H9 (cell line): Measurements from ENCODE around the gene SEC61B. TPM values are rescaled to one million over a fixed set of nuclear protein-coding genes. Genes with fewer than 3 reads are reported as not detected.

Source experiments
- DNase-seq: peaks from one replicate; pipeline ENCODE4 v3.0.0-alpha.2; 2017
- H2AFZ ChIP-seq: one replicate; pipeline ENCODE4 v1.6.1; 2013; ENCODE audit warnings: mild to moderate bottlenecking, low read length, control low read depth, moderate library complexity
- H2AK5ac ChIP-seq: 2 replicates; pipeline ENCODE4 v1.6.1; 2013; ENCODE audit warnings: low read length, control low read depth, mixed read lengths; ENCODE audit not compliant: insufficient read length
- H2BK120ac ChIP-seq: one replicate; pipeline ENCODE4 v1.6.1; 2013; ENCODE audit warnings: low read depth, mild to moderate bottlenecking, low read length, control low read depth, inconsistent platforms; ENCODE audit not compliant: poor library complexity, severe bottlenecking
- H2BK12ac ChIP-seq: 2 replicates; pipeline ENCODE4 v1.6.1; 2013; ENCODE audit warnings: low read length, control low read depth, mixed read lengths, low read depth; ENCODE audit not compliant: insufficient read length
- H2BK15ac ChIP-seq: 2 replicates; pipeline ENCODE4 v1.6.1; 2013; ENCODE audit warnings: low read depth, low read length, control low read depth
- H2BK20ac ChIP-seq: one replicate; pipeline ENCODE4 v1.6.1; 2013; ENCODE audit warnings: low read depth, mild to moderate bottlenecking, low read length, control low read depth, inconsistent platforms; ENCODE audit not compliant: poor library complexity, severe bottlenecking
- H2BK5ac ChIP-seq: 2 replicates; pipeline ENCODE4 v1.6.1; 2013; ENCODE audit warnings: low read length, control low read depth, mixed read lengths; ENCODE audit not compliant: insufficient read length
- H3K14ac ChIP-seq: 2 replicates; pipeline ENCODE4 v1.6.1; 2013; ENCODE audit warnings: low read length, control low read depth; ENCODE audit not compliant: insufficient read depth
- H3K18ac ChIP-seq: 2 replicates; pipeline ENCODE4 v1.6.1; 2013; ENCODE audit warnings: low read depth, mild to moderate bottlenecking, mixed read lengths, low read length, control low read depth; ENCODE audit not compliant: insufficient read length
- H3K23ac ChIP-seq: 2 replicates; pipeline ENCODE4 v1.6.1; 2013; ENCODE audit warnings: low read length, control low read depth, mixed read lengths, low read depth; ENCODE audit not compliant: insufficient read length
- H3K23me2 ChIP-seq: 2 replicates; pipeline ENCODE4 v1.6.1; 2013; ENCODE audit warnings: low read depth, mild to moderate bottlenecking, mixed read lengths, low read length, control low read depth; ENCODE audit not compliant: insufficient read length, poor library complexity, severe bottlenecking
- H3K27ac ChIP-seq: 2 replicates; pipeline ENCODE4 v1.5.1; 2013; ENCODE audit warnings: low read length, control low read depth, mixed read lengths, low read depth; ENCODE audit not compliant: insufficient read length
- H3K27me3 ChIP-seq: 2 replicates; pipeline ENCODE4 v1.6.1; 2013; ENCODE audit warnings: low read length, control low read depth, inconsistent platforms; ENCODE audit not compliant: insufficient read depth
- H3K4ac ChIP-seq: 2 replicates; pipeline ENCODE4 v1.6.1; 2013; ENCODE audit warnings: low read depth, mild to moderate bottlenecking, control low read depth, inconsistent platforms, low read length, moderate library complexity
- H3K4me1 ChIP-seq: 2 replicates; pipeline ENCODE4 v1.6.1; 2013; ENCODE audit warnings: low read length, control low read depth, inconsistent platforms; ENCODE audit not compliant: insufficient read depth
- H3K4me2 ChIP-seq: 2 replicates; pipeline ENCODE4 v1.6.1; 2013; ENCODE audit warnings: low read length, control low read depth, mixed read lengths; ENCODE audit not compliant: insufficient read length, insufficient read depth
- H3K56ac ChIP-seq: 2 replicates; pipeline ENCODE4 v1.6.1; 2013; ENCODE audit warnings: low read depth, mild to moderate bottlenecking, mixed read lengths, low read length, control low read depth; ENCODE audit not compliant: insufficient read length
- H3K79me1 ChIP-seq: 2 replicates; pipeline ENCODE4 v1.6.1; 2013; ENCODE audit warnings: low read depth, mild to moderate bottlenecking, moderate library complexity, low read length, control low read depth, inconsistent platforms; ENCODE audit not compliant: insufficient read depth, poor library complexity, severe bottlenecking
- H3K79me2 ChIP-seq: 2 replicates; pipeline ENCODE4 v1.6.1; 2013; ENCODE audit warnings: low read length, control low read depth, inconsistent platforms; ENCODE audit not compliant: insufficient read depth
- H3K9ac ChIP-seq: 2 replicates; pipeline ENCODE4 v1.6.1; 2013; ENCODE audit warnings: low read length, control low read depth, mixed read lengths; ENCODE audit not compliant: insufficient read length; ENCODE audit errors: extremely low read depth
- H3K9me3 ChIP-seq: one replicate; pipeline ENCODE4 v1.6.1; 2013; ENCODE audit warnings: low read depth, low read length, inconsistent platforms; ENCODE audit not compliant: control insufficient read depth
- H3T11ph ChIP-seq: one replicate; pipeline ENCODE4 v1.6.1; 2013; ENCODE audit warnings: mild to moderate bottlenecking, low read length, control low read depth, inconsistent platforms
- H4K20me1 ChIP-seq: one replicate; pipeline ENCODE4 v1.6.1; 2013; ENCODE audit not compliant: control insufficient read depth, insufficient read length, insufficient read depth
- H4K5ac ChIP-seq: 2 replicates; pipeline ENCODE4 v1.6.1; 2013; ENCODE audit warnings: low read depth, mild to moderate bottlenecking, mixed read lengths, low read length, control low read depth; ENCODE audit not compliant: insufficient read length
- H4K8ac ChIP-seq: replicated peaks from 2 replicates; pipeline ENCODE4 v1.6.1; 2013; ENCODE audit warnings: low read length, control low read depth, mixed read lengths, low read depth; ENCODE audit not compliant: insufficient read length
- H4K91ac ChIP-seq: 2 replicates; pipeline ENCODE4 v1.6.1; 2013; ENCODE audit warnings: low read depth, mild to moderate bottlenecking, moderate library complexity, mixed read lengths, low read length, control low read depth; ENCODE audit not compliant: insufficient read length
- H3K27ac Mint-ChIP-seq, 3 experiments: 2 replicates in 2 of 3; 3 replicates in 1 of 3; pipeline ENCODE4 v1.8.0; 2020 to 2021; ENCODE audit warnings: mixed read lengths in 3 of 3, mild to moderate bottlenecking in 1 of 3, moderate library complexity in 1 of 3
- H3K27me3 Mint-ChIP-seq: 2 replicates; pipeline ENCODE4 v1.8.0; 2021; ENCODE audit warnings: low read depth, mild to moderate bottlenecking, moderate library complexity, mixed read lengths
- H3K36me3 Mint-ChIP-seq, 3 experiments: 2 replicates in 2 of 3; 3 replicates in 1 of 3; pipeline ENCODE4 v1.8.0; 2020 to 2021; ENCODE audit warnings: low read depth in 3 of 3, mixed read lengths in 3 of 3; ENCODE audit not compliant: insufficient read depth in 1 of 3
- H3K4me1 Mint-ChIP-seq, 2 experiments: 2 replicates each; pipeline ENCODE4 v1.8.0; 2020; ENCODE audit warnings: mixed read lengths in 2 of 2
- H3K4me3 Mint-ChIP-seq, 2 experiments: 2 replicates in 1 of 2; 3 replicates in 1 of 2; pipeline ENCODE4 v1.8.0; 2020 to 2021; ENCODE audit warnings: mild to moderate bottlenecking in 2 of 2, mixed read lengths in 2 of 2, moderate library complexity in 1 of 2
- H3K9me3 Mint-ChIP-seq, 2 experiments: 2 replicates in 1 of 2; 3 replicates in 1 of 2; pipeline ENCODE4 v1.8.0; 2020; ENCODE audit warnings: mild to moderate bottlenecking in 2 of 2, mixed read lengths in 2 of 2, moderate library complexity in 1 of 2
- WGBS: extraction: QIAGEN DNeasy Blood & Tissue Kit; methylation state at CpG from one replicate; pipeline ENCODE4 v1.1.7; 2013; ENCODE audit warnings: missing lambda C conversion rate, low lambda C conversion rate, mixed read lengths; ENCODE audit not compliant: insufficient read length; ENCODE audit errors: extremely low coverage; 5-methylcytosine and 5-hydroxymethylcytosine counted together
- long read RNA-seq: library from polyadenylated mRNA; unstranded; transcript quantifications from one replicate; pipeline ENCODE4 v2.0.0, GENCODE V29; 2020
- total RNA-seq: library from RNA; stranded (reverse); gene quantifications from 2 replicates; pipeline ENCODE4 v1.2.1, GENCODE V29; 2021
- TF ChIP-seq, protein P1 (sequence below): fragments of 200-600 bp; sonication (generic); conservative IDR thresholded peaks from 3 replicates; pipeline ENCODE4 v1.8.0; 2021; ENCODE audit warnings: antibody characterized with exemption, mild to moderate bottlenecking

Gene SEC61B
- total RNA-seq: 142 and 147 TPM in 2 replicates
- long read RNA-seq, transcript SEC61B-201 (4 exons, 545 nt): major isoform, 44 of 47 reads
- long read RNA-seq, partial matches to known transcripts: 0 of 47 reads
- long read RNA-seq, other reads (novel, unspliced or antisense): 2 of 47 reads

- Mint-ChIP-seq H3K27ac (peak within 1 kb of the TSS; percentile 100), H3K36me3 (peaks cover 20 to 38% (median 26%) of the 10 kb centered on the region in 3 experiments; a peak in 6 of 7 replicates), H3K27me3 (no peaks in the 10 kb centered on the region), H3K4me1 (peaks cover 16 to 24% of the 10 kb centered on the region in 2 experiments), H3K4me3 (peak within 1 kb of the TSS; percentile 97 to 98), H3K9me3 (no peaks in the 10 kb centered on the region)
- TF ChIP-seq, protein P1, sequence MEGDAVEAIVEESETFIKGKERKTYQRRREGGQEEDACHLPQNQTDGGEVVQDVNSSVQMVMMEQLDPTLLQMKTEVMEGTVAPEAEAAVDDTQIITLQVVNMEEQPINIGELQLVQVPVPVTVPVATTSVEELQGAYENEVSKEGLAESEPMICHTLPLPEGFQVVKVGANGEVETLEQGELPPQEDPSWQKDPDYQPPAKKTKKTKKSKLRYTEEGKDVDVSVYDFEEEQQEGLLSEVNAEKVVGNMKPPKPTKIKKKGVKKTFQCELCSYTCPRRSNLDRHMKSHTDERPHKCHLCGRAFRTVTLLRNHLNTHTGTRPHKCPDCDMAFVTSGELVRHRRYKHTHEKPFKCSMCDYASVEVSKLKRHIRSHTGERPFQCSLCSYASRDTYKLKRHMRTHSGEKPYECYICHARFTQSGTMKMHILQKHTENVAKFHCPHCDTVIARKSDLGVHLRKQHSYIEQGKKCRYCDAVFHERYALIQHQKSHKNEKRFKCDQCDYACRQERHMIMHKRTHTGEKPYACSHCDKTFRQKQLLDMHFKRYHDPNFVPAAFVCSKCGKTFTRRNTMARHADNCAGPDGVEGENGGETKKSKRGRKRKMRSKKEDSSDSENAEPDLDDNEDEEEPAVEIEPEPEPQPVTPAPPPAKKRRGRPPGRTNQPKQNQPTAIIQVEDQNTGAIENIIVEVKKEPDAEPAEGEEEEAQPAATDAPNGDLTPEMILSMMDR: no peak
- Histone ChIP-seq H3T11ph (no peak within 1 kb of the TSS), H2AK5ac (no peak within 1 kb of the TSS), H3K4me2 (peak within 1 kb of the TSS; percentile 98), H2BK12ac (no peak within 1 kb of the TSS), H4K20me1 (no peaks in the 10 kb centered on the region), H2BK120ac (no peak within 1 kb of the TSS), H2AFZ (peak within 1 kb of the TSS; percentile 60), H3K9ac (peak within 1 kb of the TSS; percentile 88), H3K79me2 (peaks cover 22% of the 10 kb centered on the region; the same call in 1 of the 2 replicates), H4K5ac (no peak within 1 kb of the TSS), H3K27ac (peak within 1 kb of the TSS; percentile 24), H3K27me3 (no peaks in the 10 kb centered on the region), H4K91ac (no peak within 1 kb of the TSS), H3K23me2 (peaks cover 5% of the 10 kb centered on the region), H4K8ac (no peak within 1 kb of the TSS), H3K4ac (no peak within 1 kb of the TSS; the same call in 1 of the 2 replicates), H2BK20ac (no peak within 1 kb of the TSS), H3K9me3 (no peaks in the 10 kb centered on the region), H3K23ac (no peak within 1 kb of the TSS), H2BK5ac (peak within 1 kb of the TSS; percentile 58), H3K56ac (peak within 1 kb of the TSS; percentile 71), H2BK15ac (no peak within 1 kb of the TSS), H3K4me1 (no peaks in the 10 kb centered on the region), H3K79me1 (no peaks in the 10 kb centered on the region), H3K18ac (peak within 1 kb of the TSS; percentile 82), H3K14ac (peak within 1 kb of the TSS; percentile 96)
- peak; percentile 94 for DNase-seq
- WGBS: no CpG with 5 or more reads among the region's 70 CpGs
These were observed at the start of gene SEC61B, which contains the start of gene ALG2 for GRCh38 chr9:99221621-99222415. Gene SEC61B (plus strand): TSS chr9:99222282. CDS start chr9:99222364, 82 bp downstream. Gene ALG2 (minus strand): TSS chr9:99221942. CDS start chr9:99221894, 48 bp downstream.
